OCI-LY7 (cell line): Measurements from ENCODE around the gene SCN10A. TPM values are rescaled to one million over a fixed set of nuclear protein-coding genes. Genes with fewer than 3 reads are reported as not detected.

ENCODE experiments used
- BruUV-seq: library from RNA; stranded (reverse); fragments of 400-500 nt; replicated peaks from 2 replicates; lab custom pipeline; 2021; lab: Mats Ljungman, UMichigan
- CTCF ChIA-PET: fragments of 300-600 bp; sonication (Branson Sonifier 250); formaldehyde crosslinking; loops from one replicate; lab custom pipeline; 2022; ENCODE audit warnings: antibody characterized with exemption; ENCODE audit not compliant: unreplicated experiment; lab: Charles Lee
- POLR2A ChIA-PET: fragments of 300-600 bp; sonication (Branson Sonifier 250); formaldehyde crosslinking; loops from one replicate; lab custom pipeline; 2022; ENCODE audit warnings: antibody characterized with exemption; lab: Charles Lee
- DNase-seq: peaks from one replicate; pipeline ENCODE4 v3.0.0-alpha.2; 2015; ENCODE audit warnings: low spot score
- H2AFZ ChIP-seq: fragments of 200-600 bp; sonication (generic), shearing (Covaris generic); 2 replicates; pipeline ENCODE4 v1.6.1; 2014; ENCODE audit warnings: mild to moderate bottlenecking, antibody characterized with exemption, low read length, moderate library complexity
- H3K27ac ChIP-seq: fragments of 200-600 bp; sonication (generic); 2 replicates; pipeline ENCODE4 v1.5.1; 2014; ENCODE audit warnings: mixed run types, low read depth, mild to moderate bottlenecking, moderate library complexity, low read length, inconsistent platforms; ENCODE audit not compliant: poor library complexity, severe bottlenecking
- H3K36me3 ChIP-seq: fragments of 200-600 bp; sonication (generic); 2 replicates; pipeline ENCODE4 v1.6.1; 2014; ENCODE audit warnings: mild to moderate bottlenecking, antibody characterized with exemption, low read length, moderate library complexity, mixed read lengths; ENCODE audit not compliant: insufficient read depth
- H3K4me1 ChIP-seq: fragments of 200-600 bp; sonication (generic); 2 replicates; pipeline ENCODE4 v1.5.1; 2014; ENCODE audit warnings: mild to moderate bottlenecking, low read length; ENCODE audit not compliant: insufficient read depth, poor library complexity, severe bottlenecking
- H3K4me2 ChIP-seq: fragments of 200-600 bp; sonication (generic); 2 replicates; pipeline ENCODE4 v1.6.1; 2014; ENCODE audit warnings: mild to moderate bottlenecking, low read length
- H3K4me3 ChIP-seq: fragments of 200-600 bp; sonication (generic); 2 replicates; pipeline ENCODE4 v1.5.1; 2014; ENCODE audit warnings: mild to moderate bottlenecking, low read depth, low read length; ENCODE audit not compliant: poor library complexity, severe bottlenecking
- H3K79me2 ChIP-seq: fragments of 200-600 bp; sonication (generic); 2 replicates; pipeline ENCODE4 v1.6.1; 2016; ENCODE audit warnings: low read depth, mild to moderate bottlenecking, low read length, moderate library complexity, mixed read lengths; ENCODE audit not compliant: insufficient read depth
- H3K9me2 ChIP-seq: fragments of 200-600 bp; sonication (generic); 2 replicates; pipeline ENCODE4 v1.6.1; 2016; ENCODE audit warnings: mild to moderate bottlenecking, low read length, mixed read lengths; ENCODE audit not compliant: insufficient read depth
- H3K9me3 ChIP-seq: fragments of 200-600 bp; sonication (generic); 2 replicates; pipeline ENCODE4 v1.6.1; 2014; ENCODE audit warnings: mild to moderate bottlenecking, mixed run types, low read length, mixed read lengths
- H4K20me1 ChIP-seq: fragments of 200-600 bp; sonication (generic); 2 replicates; pipeline ENCODE4 v1.6.1; 2014; ENCODE audit warnings: mild to moderate bottlenecking, antibody characterized with exemption, low read length, moderate library complexity, mixed read lengths; ENCODE audit not compliant: insufficient read depth
- EZH2phosphoT487 ChIP-seq: fragments of 200-600 bp; sonication (generic); IDR thresholded peaks from 2 replicates; pipeline ENCODE4 v1.6.1; 2018; ENCODE audit warnings: low read depth, borderline replicate concordance, mild to moderate bottlenecking, mixed run types, antibody characterized with exemption, low read length, moderate library complexity, mixed read lengths
- intact Hi-C: fragments of 100-400 bp; cut with micrococcal nuclease; formaldehyde crosslinking; loops from one replicate; pipeline ENCODE4 v1.10.0; 2022; ENCODE audit not compliant: unreplicated experiment
- total RNA-seq, 2 experiments: library from RNA; depleted of rRNA in 1 of 2; stranded (reverse); fragments of >200 nt in 1 of 2; shearing (Covaris generic) in 1 of 2; gene quantifications; 2 replicates each; pipeline ENCODE4 v1.2.3, GENCODE V29; 2014 to 2022
- TF ChIP-seq, protein P1 (sequence below): fragments of 200-600 bp; sonication (generic); conservative IDR thresholded peaks from 2 replicates; pipeline ENCODE4 v1.5.1; 2014; ENCODE audit warnings: mild to moderate bottlenecking, antibody characterized with exemption, low read length, moderate library complexity, mixed read lengths

The SCN10A gene
- total RNA-seq, 2 experiments from 2014 or later: not detected

- Histone ChIP-seq H3K9me2 (no peaks in the 10 kb centered on the region), H3K9me3 (no peaks in the 10 kb centered on the region), H3K27ac (no peak overlapping the region), H4K20me1 (no peaks in the 10 kb centered on the region), H3K4me3 (no peak overlapping the region), H3K79me2 (no peaks in the 10 kb centered on the region), H3K36me3 (no peaks in the 10 kb centered on the region), H3K4me2 (no peak overlapping the region), H2AFZ (no peak overlapping the region), H3K4me1 (no peaks in the 10 kb centered on the region)
- TF ChIP-seq, protein P1, sequence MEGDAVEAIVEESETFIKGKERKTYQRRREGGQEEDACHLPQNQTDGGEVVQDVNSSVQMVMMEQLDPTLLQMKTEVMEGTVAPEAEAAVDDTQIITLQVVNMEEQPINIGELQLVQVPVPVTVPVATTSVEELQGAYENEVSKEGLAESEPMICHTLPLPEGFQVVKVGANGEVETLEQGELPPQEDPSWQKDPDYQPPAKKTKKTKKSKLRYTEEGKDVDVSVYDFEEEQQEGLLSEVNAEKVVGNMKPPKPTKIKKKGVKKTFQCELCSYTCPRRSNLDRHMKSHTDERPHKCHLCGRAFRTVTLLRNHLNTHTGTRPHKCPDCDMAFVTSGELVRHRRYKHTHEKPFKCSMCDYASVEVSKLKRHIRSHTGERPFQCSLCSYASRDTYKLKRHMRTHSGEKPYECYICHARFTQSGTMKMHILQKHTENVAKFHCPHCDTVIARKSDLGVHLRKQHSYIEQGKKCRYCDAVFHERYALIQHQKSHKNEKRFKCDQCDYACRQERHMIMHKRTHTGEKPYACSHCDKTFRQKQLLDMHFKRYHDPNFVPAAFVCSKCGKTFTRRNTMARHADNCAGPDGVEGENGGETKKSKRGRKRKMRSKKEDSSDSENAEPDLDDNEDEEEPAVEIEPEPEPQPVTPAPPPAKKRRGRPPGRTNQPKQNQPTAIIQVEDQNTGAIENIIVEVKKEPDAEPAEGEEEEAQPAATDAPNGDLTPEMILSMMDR: no peak
- no TSS peak for BruUV-seq
- no peak for DNase-seq
- intact Hi-C loops: no loop called here
- ChIA-PET CTCF (no interaction called here), POLR2A (no interaction called here)
Observed at GRCh38 chr3:38742550-38742949, 73.5 kb downstream of the SCN10A start.

DNA sequence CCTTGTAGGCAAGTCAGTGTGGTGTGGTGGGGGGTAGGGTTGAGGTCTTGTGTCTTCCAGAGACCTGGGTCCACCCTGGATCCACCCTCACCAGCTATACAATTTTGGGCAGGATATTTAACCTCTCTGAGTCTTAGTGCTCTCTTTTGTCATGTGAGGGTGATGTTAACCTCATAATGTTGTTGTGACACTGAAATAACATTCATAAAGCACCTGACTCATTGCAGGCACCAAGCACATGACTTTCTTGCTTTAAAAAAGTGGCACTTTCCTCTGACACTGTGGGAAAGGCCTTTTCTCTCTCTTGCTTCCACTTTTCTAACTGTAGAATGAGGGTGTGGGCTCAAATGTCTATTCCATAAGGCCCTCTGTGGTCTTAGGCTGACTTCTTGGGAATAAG is 75.5 kb downstream of the SCN10A start:
- ChIA-PET CTCF (no interaction called here), POLR2A (no interaction called here)
- no peaks in the 10 kb centered on the region for H3K9me2 ChIP-seq
- no peak overlapping the region for H3K27ac ChIP-seq
- H3K4me2 ChIP-seq: no peak overlapping the region
- H3K4me1 ChIP-seq: no peaks in the 10 kb centered on the region
- H2AFZ ChIP-seq: no peak overlapping the region
- H3K36me3 ChIP-seq: no peaks in the 10 kb centered on the region
- no peaks in the 10 kb centered on the region for H3K79me2 ChIP-seq
- BruUV-seq: no TSS peak
- H3K9me3 ChIP-seq: no peaks in the 10 kb centered on the region
- DNase-seq: no peak
- no peak for TF ChIP-seq EZH2phosphoT487
- TF ChIP-seq, protein P1: no peak
- intact Hi-C loops: no loop called here
- H3K4me3 ChIP-seq: no peak overlapping the region
- no peaks in the 10 kb centered on the region for H4K20me1 ChIP-seq

GRCh38 chr3:38739931-38740330 is 76.1 kb downstream of the SCN10A start:
- no peak for DNase-seq
- CTCF ChIA-PET: no interaction called here
- H3K79me2 ChIP-seq: no peaks in the 10 kb centered on the region
- H3K4me1 ChIP-seq: no peaks in the 10 kb centered on the region
- no peaks in the 10 kb centered on the region for H3K9me3 ChIP-seq
- no peak overlapping the region for H2AFZ ChIP-seq
- H3K27ac ChIP-seq: no peak overlapping the region
- no peak for TF ChIP-seq EZH2phosphoT487
- TF ChIP-seq, protein P1: no peak
- H3K9me2 ChIP-seq: no peaks in the 10 kb centered on the region
- no peaks in the 10 kb centered on the region for H3K36me3 ChIP-seq
- no peak overlapping the region for H3K4me3 ChIP-seq
- H4K20me1 ChIP-seq: no peaks in the 10 kb centered on the region
- intact Hi-C loops: no loop called here
- BruUV-seq: no TSS peak
- POLR2A ChIA-PET: no interaction called here
- no peak overlapping the region for H3K4me2 ChIP-seq
